Stimulated activated CD4-positive, alpha-beta T cell treated with anti-CD3 and anti-CD28 coated beads, Interleukin-1b, Interleukin-23, amount 100 ng/mL, for 1 hour (primary cell): ENCODE measurements around the gene PROX2.

Source experiments
- DNase-seq, 2 donors: peaks; one replicate each; pipeline ENCODE4 v3.0.0-alpha.2; 2020; ENCODE audit warnings: low read depth in 2 of 2

PROX2 gene

DNA sequence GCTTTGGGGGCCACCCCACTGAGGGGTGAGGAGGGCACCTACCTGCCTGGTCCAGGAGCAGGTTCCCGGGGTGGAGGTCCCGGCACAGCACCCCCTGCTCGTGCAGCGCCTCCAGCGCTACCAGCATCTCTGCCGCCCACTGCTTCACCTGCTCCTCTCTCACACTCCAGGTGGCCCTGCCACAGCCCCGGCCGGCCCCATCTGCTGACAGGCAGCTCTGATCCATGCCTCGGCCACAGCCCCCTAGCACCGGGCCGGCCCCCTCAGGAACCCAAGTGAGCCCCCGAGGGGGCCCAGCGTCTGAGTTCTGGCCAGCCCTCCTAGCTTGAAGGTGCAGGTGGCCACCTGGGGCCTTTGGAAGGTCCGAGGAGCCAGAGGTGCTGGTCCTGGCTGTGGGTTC is 33.6 kb upstream of the PROX2 start:
- no peak for DNase-seq

DNA sequence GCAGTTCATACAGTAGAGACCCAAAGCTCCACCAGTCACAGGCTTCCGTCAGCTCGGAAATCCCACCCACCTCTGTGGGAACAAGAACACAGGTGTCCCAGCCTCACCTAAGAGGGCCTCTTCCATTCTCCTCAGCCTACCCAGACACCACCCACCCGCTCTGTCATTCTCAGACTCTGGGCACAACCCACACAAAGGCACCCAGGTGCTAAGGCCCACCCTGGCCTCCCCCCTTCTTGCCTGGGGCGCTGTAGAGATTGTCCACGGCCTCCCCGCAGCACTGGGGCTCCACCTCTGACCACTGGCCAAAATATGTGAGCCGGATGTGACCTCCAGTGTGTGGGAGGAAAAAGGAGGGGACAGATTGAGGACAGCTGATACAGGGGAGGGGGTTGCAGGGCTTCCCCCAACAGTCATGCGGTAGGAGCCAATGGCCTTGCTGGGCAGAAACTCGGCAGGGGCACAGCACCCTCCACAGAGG is 33.0 kb upstream of the PROX2 start:
- DNase-seq = no peak

DNA sequence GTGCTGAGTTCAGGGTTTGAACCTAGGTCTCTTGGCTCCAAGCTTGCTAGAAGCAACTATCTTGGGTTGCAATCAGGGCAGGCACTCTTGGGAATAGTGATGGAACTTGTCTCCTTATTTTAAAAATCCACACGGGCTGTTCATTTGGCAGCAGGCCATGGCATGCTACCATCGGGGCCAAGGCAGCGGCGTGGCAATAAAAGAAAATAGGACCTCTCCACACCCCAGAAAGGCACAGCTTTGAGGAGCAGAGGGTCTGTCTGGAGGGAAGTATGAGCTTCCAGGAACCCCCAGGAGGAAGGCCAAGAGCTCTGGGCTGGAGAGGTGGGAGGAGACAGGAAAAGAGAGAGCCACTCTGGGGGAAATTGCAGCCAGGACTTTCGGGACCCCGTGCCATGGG is 31.8 kb upstream of the PROX2 start:
- no peak for DNase-seq

DNA sequence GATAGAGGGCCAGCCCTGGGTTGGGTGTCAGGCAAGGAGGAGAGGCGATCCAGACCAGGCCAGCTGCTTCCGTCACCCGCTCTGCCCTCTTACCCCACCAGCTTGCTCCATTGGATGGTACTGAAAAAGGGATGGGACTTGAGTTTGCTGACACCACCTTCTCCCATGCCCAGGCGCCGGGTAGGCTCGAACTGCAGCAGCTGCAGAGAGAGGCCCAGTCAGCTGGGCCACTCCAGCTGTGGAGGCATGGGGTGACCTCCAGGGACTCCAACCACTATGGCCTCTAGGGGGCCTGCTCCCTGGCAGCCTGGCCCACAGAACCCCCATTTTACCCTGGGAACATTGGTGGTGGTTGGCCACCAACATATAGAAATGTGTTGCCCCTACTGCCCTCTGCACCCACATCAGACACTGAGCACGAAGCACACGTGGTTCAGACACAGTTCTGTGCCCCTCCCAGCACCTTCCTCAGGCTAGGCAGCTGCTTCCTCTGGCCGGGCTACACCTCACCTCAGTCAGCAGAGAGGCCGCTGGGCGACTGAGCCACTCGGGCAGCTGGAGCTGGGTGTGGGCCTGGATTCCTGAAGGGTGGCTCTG is 31.1 kb upstream of the PROX2 start:
- DNase-seq = no peak

DNA sequence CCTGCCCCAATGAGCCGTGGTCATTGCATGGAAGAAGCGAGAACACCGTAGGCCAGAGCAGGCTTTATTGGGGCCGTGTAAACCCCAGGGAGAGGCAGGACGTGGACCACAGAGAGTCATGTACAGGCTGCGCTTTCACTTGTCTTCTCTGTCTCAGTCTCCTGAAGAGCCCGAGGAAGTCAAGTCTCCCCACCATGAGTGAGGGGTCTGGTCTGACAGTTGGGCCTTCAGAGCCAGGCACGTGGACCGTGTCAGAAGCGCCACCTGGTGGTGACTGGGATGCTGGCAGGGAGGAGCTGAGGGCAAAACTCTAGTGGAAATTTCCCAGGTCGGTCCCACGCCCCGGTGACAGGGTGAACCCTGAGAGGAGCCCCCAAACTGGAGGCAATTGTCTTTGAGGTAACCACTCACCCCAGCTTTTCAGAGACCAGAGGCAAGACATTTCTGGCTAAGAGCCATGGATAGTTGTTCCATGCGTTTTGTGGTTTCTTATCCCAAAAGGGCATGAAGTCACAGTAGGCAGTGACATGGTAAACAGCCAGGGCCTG is 29.7 kb upstream of the PROX2 start:
- DNase-seq = peak; percentile 52 to 72

DNA sequence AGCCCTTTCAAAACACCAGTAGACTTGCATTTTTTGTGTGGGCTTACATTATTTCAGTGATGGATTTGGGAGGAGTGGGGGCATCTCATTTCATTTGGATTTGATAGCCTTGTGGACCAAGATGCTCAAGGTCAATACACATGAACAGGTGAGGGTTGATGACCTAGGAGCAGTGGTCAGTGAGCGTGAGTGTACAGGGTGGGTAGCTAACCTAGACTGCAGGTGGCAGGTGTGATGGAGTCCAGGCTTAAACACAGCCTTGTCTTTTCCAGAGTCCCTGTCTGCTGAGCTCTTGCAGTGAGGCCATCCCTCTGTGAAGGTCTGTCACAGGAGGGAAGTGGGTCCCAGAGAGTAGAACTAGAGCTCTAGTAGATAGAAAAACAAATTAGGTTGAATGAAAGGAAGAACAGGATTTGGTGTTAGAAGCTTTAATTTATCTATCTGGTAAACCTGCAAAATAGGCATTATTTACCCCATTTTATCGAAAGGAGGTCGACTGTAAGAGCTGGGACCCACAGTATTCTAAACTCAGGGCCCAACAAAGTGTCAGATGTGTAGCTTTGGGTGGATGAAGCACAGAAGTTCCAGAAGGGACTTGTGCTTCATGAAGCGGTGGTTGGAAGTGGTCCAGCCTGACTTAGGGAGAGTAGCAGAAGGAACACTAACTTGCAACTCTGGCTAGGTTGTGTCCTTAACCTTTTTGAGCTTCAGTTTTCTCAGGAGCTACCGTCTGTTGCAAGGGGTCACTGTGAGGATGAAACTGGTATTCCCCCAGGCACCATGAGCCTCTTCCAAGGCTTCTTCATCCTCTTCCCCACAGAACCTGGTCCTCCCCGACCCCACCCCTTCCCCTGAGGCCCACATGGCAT is 28.9 kb upstream of the PROX2 start:
- no peak for DNase-seq

DNA sequence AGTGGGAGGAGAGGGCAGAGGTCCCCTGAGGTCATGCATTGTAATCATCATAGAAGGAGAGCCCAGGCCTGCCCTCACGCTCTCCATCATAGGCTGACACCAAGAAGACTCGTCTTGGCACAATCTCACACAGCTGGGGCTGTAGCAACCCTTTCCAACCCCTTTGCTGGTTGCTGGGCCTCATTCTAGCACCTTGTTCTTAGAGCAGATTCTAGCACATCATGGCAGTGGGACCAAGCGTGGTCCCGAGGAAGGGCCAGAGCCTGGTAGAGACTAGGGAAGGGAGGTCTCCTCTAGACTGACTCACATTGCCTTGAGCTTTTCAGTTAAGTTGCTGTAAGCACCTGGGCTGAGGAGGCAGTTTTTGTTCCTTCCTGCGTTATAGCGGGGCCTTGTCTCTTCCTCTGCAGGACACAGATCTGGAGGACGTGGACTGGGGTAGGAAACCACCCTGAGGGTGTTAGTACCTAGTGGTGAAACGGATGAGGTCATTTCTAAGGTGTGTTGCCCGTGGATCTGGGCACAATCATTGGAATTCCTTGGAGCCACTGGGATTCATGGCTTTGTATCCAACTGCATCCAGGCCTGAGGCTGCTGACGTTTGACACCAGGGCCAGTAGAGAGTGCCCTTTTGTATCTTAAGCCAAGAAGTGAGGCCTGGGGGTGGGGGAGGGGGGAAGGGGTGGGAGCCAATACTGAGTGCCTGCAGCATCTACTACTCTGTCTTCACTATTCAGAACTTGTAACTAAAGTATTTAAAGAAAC is 27.2 kb upstream of the PROX2 start:
- DNase-seq = no peak

DNA sequence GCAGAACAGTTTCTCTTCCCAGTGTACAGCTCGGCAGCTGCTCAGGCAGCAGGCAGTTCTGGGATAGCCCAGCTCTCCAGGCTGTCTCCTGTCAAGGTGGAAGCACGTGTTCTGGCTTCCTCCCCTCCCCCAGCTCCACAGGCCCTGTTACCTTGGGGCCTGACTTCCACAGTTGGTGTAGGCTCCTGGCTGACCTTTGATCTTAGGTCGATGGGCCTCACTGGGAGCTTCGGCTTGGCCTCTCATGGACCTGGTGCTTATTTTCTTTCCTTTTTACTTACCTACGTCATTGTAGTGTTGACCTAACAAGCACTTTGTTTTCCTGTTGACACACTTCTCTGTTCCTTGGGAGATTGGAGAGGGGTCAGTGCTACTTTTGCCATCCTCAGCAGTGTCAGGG is 22.7 kb upstream of the PROX2 start:
- DNase-seq = no peak

DNA sequence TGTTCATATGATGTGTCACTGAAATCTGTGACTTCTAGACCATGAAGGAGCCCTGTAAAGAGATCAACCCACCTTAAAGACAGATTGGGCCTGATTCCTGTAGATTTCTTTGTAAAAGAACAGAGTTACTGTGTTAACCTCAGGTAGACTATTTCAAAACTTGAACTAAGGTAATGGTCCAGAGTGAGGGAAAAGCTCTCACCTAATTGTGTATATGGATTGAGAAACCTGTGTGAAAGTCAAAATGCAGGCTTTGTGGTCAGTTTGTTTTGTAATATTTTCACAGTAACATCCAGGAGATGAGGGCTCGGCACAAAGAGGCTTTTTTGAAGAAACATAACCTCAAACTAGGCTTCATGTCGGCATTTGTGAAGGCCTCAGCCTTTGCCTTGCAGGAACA is 22.1 kb upstream of the PROX2 start:
- no peak for DNase-seq

DNA sequence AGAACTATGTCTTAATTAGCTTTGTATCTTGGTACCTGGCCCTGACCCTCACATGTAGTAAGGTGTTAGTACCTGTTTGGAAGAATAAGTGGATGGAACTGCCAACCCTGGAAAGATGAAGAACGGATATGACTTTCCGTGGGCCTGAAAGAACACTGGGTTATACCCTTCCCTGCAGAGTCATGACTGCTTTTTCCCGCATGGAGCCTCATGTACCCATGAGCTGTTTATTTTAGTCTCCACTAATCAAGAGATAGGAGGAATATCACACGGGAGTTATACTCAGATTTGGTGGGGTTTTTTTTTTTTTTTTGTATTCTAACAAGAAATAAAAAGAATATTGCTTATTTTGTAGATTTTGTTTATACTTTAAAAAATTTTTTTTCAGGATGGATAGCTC is 21.7 kb upstream of the PROX2 start:
- no peak for DNase-seq

DNA sequence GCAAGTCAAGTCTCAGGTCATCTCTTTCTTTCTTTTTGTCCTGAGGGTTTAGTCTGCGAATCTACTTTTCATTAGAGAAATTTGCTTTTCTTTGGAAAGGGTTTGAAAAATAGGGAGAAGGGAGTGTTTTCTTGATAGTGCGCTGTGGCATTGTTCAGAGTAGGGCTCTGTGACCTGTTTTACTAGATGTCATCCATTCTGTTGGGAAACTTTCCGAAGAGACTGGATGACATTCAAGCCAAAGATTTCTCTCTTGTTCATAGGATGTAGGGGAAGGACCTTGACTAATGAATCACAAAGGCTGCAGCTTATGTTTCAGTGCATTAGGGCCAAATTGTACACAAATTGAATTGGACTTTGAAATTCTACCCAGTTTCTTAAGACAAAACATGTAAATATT is 20.5 kb upstream of the PROX2 start:
- no peak for DNase-seq

DNA sequence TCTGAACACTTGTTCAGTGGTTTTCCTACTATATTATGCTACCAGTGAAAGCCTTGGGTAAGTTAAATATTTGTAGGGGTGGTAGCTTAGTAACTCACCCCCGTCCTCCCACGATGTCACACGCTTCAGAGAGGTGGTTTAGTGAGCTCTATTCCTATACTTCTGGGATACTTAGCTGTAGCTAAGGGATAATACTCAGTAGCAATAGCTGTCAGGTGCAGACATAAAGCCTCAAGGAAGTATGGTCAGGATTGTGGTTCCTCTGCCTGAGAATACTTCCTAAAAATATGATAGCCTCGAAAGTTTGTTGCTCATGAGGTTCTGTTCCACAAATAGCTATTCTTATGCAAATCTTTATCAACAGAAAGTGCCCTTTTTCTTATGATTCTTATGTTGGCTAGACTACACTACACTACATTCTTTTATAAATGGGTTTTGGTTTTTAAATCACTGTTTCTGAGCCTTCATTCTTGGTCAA is 17.7 kb upstream of the PROX2 start:
- DNase-seq = no peak

DNA sequence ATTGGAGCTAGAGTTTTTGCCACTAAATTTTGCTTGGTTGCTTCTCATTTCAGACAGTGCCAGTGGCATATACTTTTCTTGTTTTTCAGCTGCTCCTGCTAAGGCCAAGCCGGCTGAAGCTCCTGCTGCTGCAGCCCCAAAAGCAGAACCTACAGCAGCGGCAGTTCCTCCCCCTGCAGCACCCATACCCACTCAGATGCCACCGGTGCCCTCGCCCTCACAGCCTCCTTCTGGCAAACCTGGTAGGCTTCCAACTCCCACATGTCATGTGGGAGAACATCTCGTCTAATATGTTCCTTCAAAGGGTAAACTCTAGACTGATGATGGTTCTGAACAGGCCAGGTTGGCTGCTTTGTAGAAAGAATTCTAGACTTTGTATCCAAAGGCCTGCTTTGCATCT is 16.8 kb upstream of the PROX2 start:
- no peak for DNase-seq

DNA sequence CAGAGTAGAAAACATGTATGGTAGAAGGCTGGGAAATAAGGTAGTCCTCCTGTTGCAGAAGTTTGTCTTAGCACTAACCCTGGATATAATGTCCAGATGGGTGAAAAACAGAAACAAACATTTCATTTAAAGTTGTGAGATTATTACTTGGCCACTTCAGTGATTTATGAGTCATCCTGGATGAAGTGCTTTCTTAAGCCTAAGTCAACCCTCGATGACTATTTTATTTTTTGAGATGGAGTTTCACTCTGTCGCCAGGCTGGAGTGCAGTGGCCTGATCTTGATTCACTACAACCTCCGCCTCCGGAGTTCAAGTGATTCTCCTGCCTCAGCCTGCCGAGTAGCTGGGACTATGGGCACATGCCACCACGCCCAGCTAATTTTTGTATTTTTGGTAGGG is 15.9 kb upstream of the PROX2 start:
- DNase-seq = no peak

DNA sequence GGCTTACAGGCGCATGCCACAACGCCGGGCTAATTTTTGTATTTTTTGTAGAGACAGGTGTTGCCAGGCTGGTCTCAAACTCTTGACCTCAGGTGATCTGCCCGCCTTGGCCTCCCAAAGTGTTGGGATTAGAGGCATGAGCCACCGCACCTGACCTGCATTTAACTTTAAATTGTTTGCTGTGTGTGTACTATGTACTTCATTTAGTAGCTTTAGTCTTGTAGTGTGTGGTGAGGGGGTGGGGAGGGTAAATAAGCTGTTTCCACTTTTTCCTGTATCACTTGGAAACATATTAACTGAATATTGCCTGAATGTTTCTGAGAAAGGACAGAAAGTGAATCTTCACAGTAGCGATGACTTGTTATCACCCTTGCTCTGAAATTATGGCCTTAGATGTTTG is 14.3 kb upstream of the PROX2 start:
- DNase-seq = no peak

DNA sequence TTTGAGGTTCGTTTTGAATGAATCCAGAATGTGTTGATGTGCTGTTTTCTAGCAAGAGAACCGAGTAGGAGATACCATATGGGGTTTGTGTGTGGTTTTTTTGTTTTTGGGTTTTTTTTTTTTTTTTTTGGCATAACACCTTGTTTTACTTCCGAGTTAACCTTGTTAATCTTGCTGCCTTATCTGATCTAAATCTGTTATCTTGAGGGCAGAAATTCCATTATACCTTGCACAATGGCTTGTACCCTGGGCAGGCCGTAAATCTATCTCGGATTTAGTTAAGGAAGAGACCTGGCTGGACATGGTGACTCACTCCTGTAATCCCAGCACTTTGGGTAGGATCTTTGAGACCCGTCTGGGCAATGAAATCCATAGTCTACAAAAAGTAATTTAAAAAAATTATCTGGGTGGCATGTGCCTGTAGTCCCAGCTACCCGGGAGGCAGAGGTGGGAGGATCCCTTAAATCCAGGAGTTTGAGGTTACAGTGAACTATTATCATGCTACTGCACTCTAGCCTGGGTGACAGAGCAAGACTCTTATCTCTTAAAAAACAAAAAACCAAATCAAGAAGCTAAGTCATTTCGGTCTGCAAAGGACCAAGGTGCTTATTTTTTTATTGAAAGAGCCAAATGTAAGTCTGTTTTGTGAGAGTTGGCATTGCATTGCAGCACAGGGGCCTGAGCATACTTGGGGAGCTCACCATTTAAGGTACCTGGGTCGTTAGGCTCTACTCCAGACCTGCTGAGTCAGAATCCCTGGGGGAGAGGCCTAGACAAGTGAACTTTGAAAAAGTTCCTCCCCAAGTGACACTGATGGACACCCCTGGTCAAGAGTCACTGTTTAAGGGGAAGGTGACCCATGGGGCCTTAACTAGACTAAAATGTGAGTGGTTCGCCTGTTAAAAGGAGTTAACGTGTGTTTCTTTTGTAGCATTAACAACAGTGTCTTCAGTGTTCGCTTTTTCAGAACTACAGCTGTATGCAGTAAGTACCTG is 12.5 kb upstream of the PROX2 start:
- DNase-seq = no peak

DNA sequence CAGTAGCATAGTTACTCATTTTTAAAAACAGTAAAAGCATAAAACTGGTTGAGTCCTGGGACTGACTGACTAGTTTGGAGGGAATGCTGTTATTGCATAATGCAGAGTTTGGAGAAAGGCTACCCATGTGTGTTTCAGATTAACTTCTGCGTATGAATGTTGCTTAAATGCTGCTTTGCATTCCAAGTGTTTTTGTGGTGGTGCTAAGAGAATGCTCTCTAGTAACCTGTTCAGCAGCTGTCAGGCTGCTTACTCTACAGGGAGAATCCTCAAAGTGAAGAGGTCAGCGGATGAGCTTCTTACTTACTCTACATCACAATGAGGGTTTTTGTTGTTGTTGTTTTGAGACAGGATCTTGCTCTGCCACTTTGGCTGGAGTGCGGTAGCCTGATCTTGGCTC is 10.1 kb upstream of the PROX2 start:
- DNase-seq = no peak

DNA sequence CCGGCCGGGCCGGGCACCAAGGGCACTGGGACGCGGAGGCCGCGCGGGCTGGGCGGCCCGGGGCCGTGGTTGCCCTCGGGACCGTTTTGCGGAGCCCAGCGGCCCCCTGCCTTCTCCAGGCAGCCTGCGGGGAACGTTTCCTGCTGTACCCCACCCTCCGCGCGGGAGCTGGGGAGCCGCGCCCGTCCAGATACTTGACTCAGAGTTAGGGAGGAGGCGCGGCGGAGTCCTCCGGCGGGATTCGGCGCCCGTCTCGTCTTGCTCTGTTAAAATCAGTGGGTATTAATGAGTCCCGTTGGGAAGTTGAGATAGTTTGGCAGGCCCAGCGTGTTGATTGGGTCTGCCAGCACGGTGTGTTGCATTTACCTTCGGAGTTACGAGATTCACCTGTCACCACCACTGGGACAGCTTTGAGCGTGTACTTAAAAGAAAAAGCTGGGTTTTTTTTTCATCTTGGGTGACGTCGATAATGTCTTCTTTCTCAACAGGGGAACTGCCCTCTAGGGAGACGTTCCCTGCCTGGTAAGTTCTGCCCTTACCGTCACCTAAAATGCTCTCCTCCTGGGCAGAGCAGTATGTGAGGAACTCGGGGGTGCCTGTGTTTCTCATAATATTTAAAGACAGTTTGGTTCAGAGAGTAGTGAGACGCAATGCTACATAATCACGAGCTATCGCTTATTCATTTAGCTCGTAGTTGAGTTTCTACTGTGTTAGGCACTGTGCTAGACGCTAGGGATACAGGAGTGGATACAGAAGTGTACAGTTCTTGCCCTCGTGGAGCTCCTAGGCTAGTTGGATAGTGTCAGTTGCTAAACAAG is 6.4 kb upstream of the PROX2 start:
- DNase-seq = peak in 1 of 2 donors; percentile 35

DNA sequence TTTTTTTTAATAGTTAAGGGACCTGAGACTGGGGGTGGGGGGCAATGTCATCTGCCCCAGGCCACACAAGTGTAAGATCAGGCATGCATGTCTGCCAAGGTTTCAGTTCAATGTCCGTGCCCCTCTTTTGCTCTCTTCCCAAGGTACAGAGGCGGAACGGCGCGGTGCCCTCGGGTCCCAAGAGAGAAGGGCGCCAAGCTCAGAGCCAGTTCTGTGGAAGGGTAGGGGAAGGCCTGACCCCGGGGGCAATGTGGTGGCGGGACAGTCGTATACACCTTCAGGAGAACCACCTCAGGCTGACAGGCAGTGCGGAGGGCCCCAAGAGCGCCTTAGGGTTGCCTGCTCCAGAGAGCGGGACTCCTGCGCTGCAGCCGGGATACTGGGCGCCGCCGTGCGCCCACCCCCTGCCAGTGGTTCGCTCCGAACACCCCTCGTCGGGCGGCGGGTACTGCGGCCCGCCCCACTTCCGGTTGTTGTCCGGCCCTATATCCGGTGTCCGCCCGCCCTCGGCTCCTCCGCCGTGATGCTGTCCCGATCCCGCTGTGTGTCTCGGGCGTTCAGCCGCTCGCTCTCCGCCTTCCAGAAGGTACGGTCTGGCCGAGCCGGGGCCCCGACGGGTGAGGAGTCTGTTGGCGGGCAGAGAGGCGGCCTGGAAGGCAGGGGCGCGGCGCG is 5.6 kb upstream of the PROX2 start, which contains the start of gene DLST:
Gene DLST (plus strand): TSS at position 486 of the 672 bp plus-strand sequence. CDS start 38 bp downstream, at position 524.
- peak; percentile 57 to 75 for DNase-seq
